ENCODE data around the gene CLTRN.

- TF ChIP-seq, protein P1, sequence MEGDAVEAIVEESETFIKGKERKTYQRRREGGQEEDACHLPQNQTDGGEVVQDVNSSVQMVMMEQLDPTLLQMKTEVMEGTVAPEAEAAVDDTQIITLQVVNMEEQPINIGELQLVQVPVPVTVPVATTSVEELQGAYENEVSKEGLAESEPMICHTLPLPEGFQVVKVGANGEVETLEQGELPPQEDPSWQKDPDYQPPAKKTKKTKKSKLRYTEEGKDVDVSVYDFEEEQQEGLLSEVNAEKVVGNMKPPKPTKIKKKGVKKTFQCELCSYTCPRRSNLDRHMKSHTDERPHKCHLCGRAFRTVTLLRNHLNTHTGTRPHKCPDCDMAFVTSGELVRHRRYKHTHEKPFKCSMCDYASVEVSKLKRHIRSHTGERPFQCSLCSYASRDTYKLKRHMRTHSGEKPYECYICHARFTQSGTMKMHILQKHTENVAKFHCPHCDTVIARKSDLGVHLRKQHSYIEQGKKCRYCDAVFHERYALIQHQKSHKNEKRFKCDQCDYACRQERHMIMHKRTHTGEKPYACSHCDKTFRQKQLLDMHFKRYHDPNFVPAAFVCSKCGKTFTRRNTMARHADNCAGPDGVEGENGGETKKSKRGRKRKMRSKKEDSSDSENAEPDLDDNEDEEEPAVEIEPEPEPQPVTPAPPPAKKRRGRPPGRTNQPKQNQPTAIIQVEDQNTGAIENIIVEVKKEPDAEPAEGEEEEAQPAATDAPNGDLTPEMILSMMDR (IDR thresholded peaks at IDR 0.05; ENCODE audit: low read length) = no peak
- no peak for TF ChIP-seq EZH2 (optimal IDR thresholded peaks at IDR 0.05; ENCODE audit: low read depth, low read length)
These were observed 10.9 kb upstream of the CLTRN start for GRCh38 chrX:15675490-15675921.

Measured in MM.1S (cell line).